Ishikawa (cell line): ENCODE data around the gene NME5.

Experiments used
- CEBPB ChIP-seq: IDR thresholded peaks from 2 replicates; pipeline ENCODE4 v1.6.1; 2012
- CREB1 ChIP-seq: IDR thresholded peaks from 2 replicates; pipeline ENCODE4 v1.6.1; 2012; ENCODE audit warnings: low read depth
- EGR1 ChIP-seq: IDR thresholded peaks from 2 replicates; pipeline ENCODE4 v1.6.1; 2012
- EP300 ChIP-seq: IDR thresholded peaks from 2 replicates; pipeline ENCODE4 v1.6.1; 2012; ENCODE audit warnings: borderline replicate concordance
- FOXM1 ChIP-seq: IDR thresholded peaks from 2 replicates; pipeline ENCODE4 v1.6.1; 2012; ENCODE audit warnings: low read depth, borderline replicate concordance
- MAX ChIP-seq: IDR thresholded peaks from 2 replicates; pipeline ENCODE4 v1.6.1; 2012
- NFIC ChIP-seq: IDR thresholded peaks from 2 replicates; pipeline ENCODE4 v1.6.1; 2012
- RAD21 ChIP-seq: IDR thresholded peaks from 2 replicates; pipeline ENCODE4 v1.6.1; 2012; ENCODE audit warnings: low read depth
- REST ChIP-seq: IDR thresholded peaks from 2 replicates; pipeline ENCODE4 v1.6.1; 2012; ENCODE audit warnings: low read depth, mild to moderate bottlenecking
- TAF1 ChIP-seq: IDR thresholded peaks from 2 replicates; pipeline ENCODE4 v1.6.1; 2012; ENCODE audit warnings: low read depth, mild to moderate bottlenecking
- TCF12 ChIP-seq: IDR thresholded peaks from 2 replicates; pipeline ENCODE4 v1.6.1; 2012; ENCODE audit warnings: low read depth
- TEAD4 ChIP-seq: IDR thresholded peaks from 2 replicates; pipeline ENCODE4 v1.6.1; 2012
- USF1 ChIP-seq: IDR thresholded peaks from 2 replicates; pipeline ENCODE4 v1.6.1; 2012
- YY1 ChIP-seq: IDR thresholded peaks from 2 replicates; pipeline ENCODE4 v1.6.1; 2012; ENCODE audit warnings: low read depth
- ZBTB7A ChIP-seq: IDR thresholded peaks from 2 replicates; pipeline ENCODE4 v1.6.1; 2012; ENCODE audit warnings: low read depth

The NME5 gene

GRCh38 chr5:138138949-138139780, at the start of gene NME5:
TSS of gene NME5 (minus strand) at chr5:138139428. CDS start at chr5:138138780, 648 bp downstream.
- TF ChIP-seq FOXM1 (no peak), TAF1 (no peak), CEBPB (no peak), REST (no peak), MAX (no peak), TCF12 (no peak), EGR1 (no peak), RAD21 (no peak), ZBTB7A (no peak), EP300 (no peak), TEAD4 (no peak), YY1 (no peak), NFIC (no peak)

- TF ChIP-seq CEBPB = no peak
Measured at GRCh38 chr5:138188626-138189025, 49.4 kb upstream of the NME5 start.

- TF ChIP-seq CEBPB (no peak), NFIC (no peak), TAF1 (no peak), ZBTB7A (no peak), YY1 (no peak), FOXM1 (no peak), CREB1 (no peak), TCF12 (no peak), MAX (no peak), REST (no peak), RAD21 (no peak), EGR1 (no peak), EP300 (no peak), USF1 (no peak), TEAD4 (no peak)
Measured at GRCh38 chr5:138186002-138186447, 46.8 kb upstream of the NME5 start.

GRCh38 chr5:138182808-138183207, 43.6 kb upstream of the NME5 start:
- TF ChIP-seq CREB1 (no peak), EGR1 (no peak), USF1 (no peak), RAD21 (no peak), MAX (no peak), FOXM1 (no peak), REST (no peak), NFIC (no peak), ZBTB7A (no peak), EP300 (no peak), CEBPB (no peak), TCF12 (no peak), YY1 (no peak), TAF1 (no peak), TEAD4 (no peak)
